Trophoblast cell (in vitro differentiated cells and primary cell): ENCODE results near the gene MRPL41.
"Not testable (repeated sequence)": the region's sequence is repeated elsewhere in the genome, so short reads cannot be mapped to it uniquely, and the experiment has no call there.

Experiments used
- DNase-seq, 2 donors: peaks; one replicate each; pipeline ENCODE4 v3.0.0-alpha.2; 2016
- H2AFZ ChIP-seq: 2 replicates; pipeline ENCODE4 v1.6.1; 2013; ENCODE audit warnings: low read length, moderate library complexity, mild to moderate bottlenecking; ENCODE audit not compliant: insufficient read depth, poor library complexity
- H2AK5ac ChIP-seq: 2 replicates; pipeline ENCODE4 v1.6.1; 2013; ENCODE audit warnings: mild to moderate bottlenecking, low read length
- H2BK120ac ChIP-seq: 2 replicates; pipeline ENCODE4 v1.6.1; 2013; ENCODE audit warnings: low read length, mild to moderate bottlenecking, moderate library complexity; ENCODE audit not compliant: insufficient read depth, poor library complexity
- H2BK12ac ChIP-seq: 2 replicates; pipeline ENCODE4 v1.6.1; 2013; ENCODE audit warnings: mild to moderate bottlenecking, low read length, moderate library complexity
- H2BK5ac ChIP-seq: 2 replicates; pipeline ENCODE4 v1.6.1; 2013; ENCODE audit warnings: low read length, low read depth, moderate library complexity, mild to moderate bottlenecking; ENCODE audit not compliant: poor library complexity
- H3K14ac ChIP-seq: 2 replicates; pipeline ENCODE4 v1.6.1; 2013; ENCODE audit warnings: mild to moderate bottlenecking, low read length
- H3K18ac ChIP-seq: 2 replicates; pipeline ENCODE4 v1.6.1; 2013; ENCODE audit warnings: mild to moderate bottlenecking, low read length
- H3K23ac ChIP-seq: 2 replicates; pipeline ENCODE4 v1.6.1; 2013; ENCODE audit warnings: low read length
- H3K27ac ChIP-seq: 2 replicates; pipeline ENCODE4 v1.5.1; 2013; ENCODE audit warnings: low read depth, mild to moderate bottlenecking, inconsistent platforms, low read length, moderate library complexity
- H3K27me3 ChIP-seq: 2 replicates; pipeline ENCODE4 v1.6.1; 2013; ENCODE audit warnings: inconsistent platforms, mild to moderate bottlenecking, low read length, moderate library complexity; ENCODE audit not compliant: insufficient read depth
- H3K36me3 ChIP-seq, 2 experiments: 1 replicate in 1 of 2; 2 replicates in 1 of 2; pipeline ENCODE4 v1.6.1; 2013; ENCODE audit warnings: low read length in 2 of 2, mild to moderate bottlenecking in 2 of 2, moderate library complexity in 1 of 2; ENCODE audit not compliant: insufficient read depth in 2 of 2, control insufficient read depth in 1 of 2
- H3K4ac ChIP-seq: 2 replicates; pipeline ENCODE4 v1.6.1; 2013; ENCODE audit warnings: low read depth, mild to moderate bottlenecking, low read length, moderate library complexity
- H3K4me1 ChIP-seq, 2 experiments: 1 replicate in 1 of 2; 2 replicates in 1 of 2; pipeline ENCODE4 v1.6.1; 2013; ENCODE audit warnings: low read length in 2 of 2, mild to moderate bottlenecking in 2 of 2, moderate library complexity in 1 of 2; ENCODE audit not compliant: insufficient read depth in 2 of 2, control insufficient read depth in 1 of 2
- H3K4me2 ChIP-seq: 2 replicates; pipeline ENCODE4 v1.6.1; 2013; ENCODE audit warnings: inconsistent platforms, mild to moderate bottlenecking, low read length, moderate library complexity
- H3K4me3 ChIP-seq: 2 replicates; pipeline ENCODE4 v1.5.1; 2013; ENCODE audit warnings: mild to moderate bottlenecking, low read depth, low read length, inconsistent platforms
- H3K79me1 ChIP-seq: one replicate; pipeline ENCODE4 v1.6.1; 2013; ENCODE audit warnings: low read length
- H3K79me2 ChIP-seq: 2 replicates; pipeline ENCODE4 v1.6.1; 2013; ENCODE audit warnings: low read length, mild to moderate bottlenecking; ENCODE audit not compliant: control insufficient read depth, insufficient read depth, poor library complexity
- H3K9ac ChIP-seq: 2 replicates; pipeline ENCODE4 v1.6.1; 2013; ENCODE audit warnings: mild to moderate bottlenecking, low read length
- H3K9me3 ChIP-seq: 2 replicates; pipeline ENCODE4 v1.6.1; 2013; ENCODE audit warnings: low read depth, mild to moderate bottlenecking, control low read depth, inconsistent platforms, low read length; ENCODE audit not compliant: insufficient read depth
- H4K12ac ChIP-seq: 2 replicates; pipeline ENCODE4 v1.6.1; 2013; ENCODE audit warnings: low read depth, mild to moderate bottlenecking, low read length, moderate library complexity
- H4K8ac ChIP-seq: 2 replicates; pipeline ENCODE4 v1.6.1; 2013; ENCODE audit warnings: low read depth, mild to moderate bottlenecking, low read length, moderate library complexity
- H4K91ac ChIP-seq: one replicate; pipeline ENCODE4 v1.6.1; 2013; ENCODE audit warnings: low read depth, mild to moderate bottlenecking, low read length, moderate library complexity
- WGBS: extraction: QIAGEN DNeasy Blood & Tissue Kit; methylation state at CpG from one replicate; pipeline ENCODE4 v1.1.7; 2013; ENCODE audit warnings: missing lambda C conversion rate; ENCODE audit not compliant: insufficient read length, insufficient coverage; ENCODE audit errors: extremely low coverage; 5-methylcytosine and 5-hydroxymethylcytosine counted together

The MRPL41 gene

DNA sequence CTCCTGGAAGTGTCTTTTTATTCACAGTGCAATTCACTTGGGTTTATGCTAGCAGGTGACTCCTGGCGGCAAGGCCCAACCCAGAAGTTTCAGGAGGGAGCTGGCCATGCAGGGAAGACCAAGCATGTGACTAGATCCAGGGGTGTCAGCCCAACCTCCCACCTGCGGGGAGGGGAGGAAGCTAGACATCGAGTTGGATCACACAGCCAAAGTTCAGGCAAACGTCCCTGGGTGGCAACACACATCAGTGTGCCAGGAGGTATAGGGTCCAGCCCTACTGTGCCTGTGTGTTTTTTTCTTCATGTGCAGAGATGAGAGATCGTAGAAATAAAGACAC lies 26.7 kb upstream of the MRPL41 start:
- Histone ChIP-seq H3K27ac (no peak overlapping the region), H3K36me3 (no peaks in the 10 kb centered on the region), H3K27me3 (no peaks in the 10 kb centered on the region), H3K9ac (peak overlapping the region; percentile 22), H3K23ac (no peak overlapping the region), H2AK5ac (no peak overlapping the region), H3K4me1 (no peaks in the 10 kb centered on the region), H2BK5ac (no peak overlapping the region), H3K4me2 (no peak overlapping the region), H4K91ac (no peak overlapping the region), H2AFZ (no peak overlapping the region), H3K79me1 (no peaks in the 10 kb centered on the region), H3K14ac (no peak overlapping the region), H2BK120ac (no peak overlapping the region), H3K4me3 (no peak overlapping the region), H4K12ac (no peak overlapping the region), H4K8ac (no peak overlapping the region), H2BK12ac (no peak overlapping the region), H3K18ac (no peak overlapping the region), H3K9me3 (peaks cover 2% of the 10 kb centered on the region), H3K4ac (no peak overlapping the region), H3K79me2 (no peaks in the 10 kb centered on the region)
- no peak for DNase-seq
- WGBS: no CpG with 5 or more reads among the region's 5 CpGs

DNA sequence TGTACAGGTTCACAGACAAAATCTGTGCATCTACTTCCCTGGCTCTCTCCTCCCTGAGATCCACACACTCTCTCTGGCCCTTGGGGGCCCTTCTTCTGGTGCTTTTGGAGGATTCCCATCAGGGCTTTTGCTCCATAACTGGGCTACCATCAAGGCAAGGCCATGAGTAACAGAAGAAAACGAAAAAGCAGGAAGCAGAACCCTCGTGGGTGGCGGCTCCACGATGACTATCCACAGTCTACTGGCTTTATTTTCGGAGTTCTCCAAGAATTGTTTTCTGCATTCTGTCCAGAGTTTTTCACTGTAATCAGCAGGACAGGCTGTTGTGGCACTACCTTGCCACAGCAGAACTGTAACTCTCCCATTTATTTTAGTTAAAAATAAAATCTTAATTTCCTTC lies 21.3 kb upstream of the MRPL41 start:
- Histone ChIP-seq H2BK12ac (no peak overlapping the region), H2BK120ac (no peak overlapping the region), H4K8ac (no peak overlapping the region), H3K36me3 (no peaks in the 10 kb centered on the region), H3K27ac (no peak overlapping the region), H3K4me3 (no peak overlapping the region), H3K9ac (no peak overlapping the region), H3K9me3 (peaks cover 2% of the 10 kb centered on the region), H3K79me1 (no peaks in the 10 kb centered on the region), H4K12ac (no peak overlapping the region), H2BK5ac (no peak overlapping the region), H2AK5ac (no peak overlapping the region), H3K79me2 (no peaks in the 10 kb centered on the region), H3K14ac (no peak overlapping the region), H2AFZ (no peak overlapping the region), H3K4me1 (no peaks in the 10 kb centered on the region), H3K4ac (no peak overlapping the region), H3K18ac (no peak overlapping the region), H3K23ac (no peak overlapping the region), H4K91ac (no peak overlapping the region), H3K4me2 (no peak overlapping the region), H3K27me3 (no peaks in the 10 kb centered on the region)
- WGBS: no CpG with 5 or more reads among the region's 5 CpGs
- DNase-seq: no peak

DNA sequence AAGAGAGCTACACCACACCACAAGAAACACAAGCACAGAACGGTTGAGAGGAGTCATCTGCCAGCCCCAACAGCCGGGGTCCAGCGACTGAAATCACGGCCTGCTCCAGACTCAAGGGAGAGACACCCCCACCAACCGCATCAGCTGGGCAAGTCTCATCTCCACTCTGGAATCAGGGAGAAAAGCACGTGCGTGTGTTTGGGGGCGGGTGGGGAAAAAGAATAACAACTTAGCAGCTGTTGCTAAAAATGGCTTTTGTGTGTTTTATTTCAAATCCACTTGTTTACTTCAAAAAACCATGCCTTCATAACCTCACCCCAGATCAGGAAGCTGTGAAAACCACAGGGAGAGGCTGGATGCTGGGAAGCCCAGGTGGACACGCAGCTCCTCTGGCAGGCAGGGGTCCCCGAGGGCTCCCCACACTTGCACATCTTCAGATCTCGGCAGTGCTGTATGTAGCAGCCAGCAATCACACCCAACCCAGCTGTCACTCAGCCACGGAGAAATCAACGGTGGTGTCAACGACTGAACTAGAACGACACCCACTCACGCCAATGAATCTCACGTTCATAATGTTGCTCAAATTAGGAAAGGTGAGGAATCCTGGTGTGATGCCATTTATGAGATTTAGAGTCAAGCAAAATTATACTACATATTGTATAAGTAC lies 20.4 kb upstream of the MRPL41 start:
- H3K4me2 ChIP-seq: no peak overlapping the region
- no peak overlapping the region for H3K27ac ChIP-seq
- H3K36me3 ChIP-seq: no peaks in the 10 kb centered on the region
- H3K4me3 ChIP-seq: no peak overlapping the region
- H3K4ac ChIP-seq: no peak overlapping the region
- H3K79me2 ChIP-seq: no peaks in the 10 kb centered on the region
- H4K8ac ChIP-seq: no peak overlapping the region
- H3K4me1 ChIP-seq: no peaks in the 10 kb centered on the region
- no peak overlapping the region for H3K14ac ChIP-seq
- no peak overlapping the region for H4K12ac ChIP-seq
- H3K27me3 ChIP-seq: no peaks in the 10 kb centered on the region
- no peak overlapping the region for H3K18ac ChIP-seq
- no CpG with 5 or more reads among the region's 17 CpGs for WGBS
- H4K91ac ChIP-seq: no peak overlapping the region
- no peak overlapping the region for H2AK5ac ChIP-seq
- H2BK5ac ChIP-seq: no peak overlapping the region
- peaks cover 2% of the 10 kb centered on the region for H3K9me3 ChIP-seq
- H2BK12ac ChIP-seq: no peak overlapping the region
- no peak overlapping the region for H3K23ac ChIP-seq
- DNase-seq: no peak
- H2AFZ ChIP-seq: no peak overlapping the region
- H2BK120ac ChIP-seq: no peak overlapping the region
- H3K9ac ChIP-seq: no peak overlapping the region
- no peaks in the 10 kb centered on the region for H3K79me1 ChIP-seq

DNA sequence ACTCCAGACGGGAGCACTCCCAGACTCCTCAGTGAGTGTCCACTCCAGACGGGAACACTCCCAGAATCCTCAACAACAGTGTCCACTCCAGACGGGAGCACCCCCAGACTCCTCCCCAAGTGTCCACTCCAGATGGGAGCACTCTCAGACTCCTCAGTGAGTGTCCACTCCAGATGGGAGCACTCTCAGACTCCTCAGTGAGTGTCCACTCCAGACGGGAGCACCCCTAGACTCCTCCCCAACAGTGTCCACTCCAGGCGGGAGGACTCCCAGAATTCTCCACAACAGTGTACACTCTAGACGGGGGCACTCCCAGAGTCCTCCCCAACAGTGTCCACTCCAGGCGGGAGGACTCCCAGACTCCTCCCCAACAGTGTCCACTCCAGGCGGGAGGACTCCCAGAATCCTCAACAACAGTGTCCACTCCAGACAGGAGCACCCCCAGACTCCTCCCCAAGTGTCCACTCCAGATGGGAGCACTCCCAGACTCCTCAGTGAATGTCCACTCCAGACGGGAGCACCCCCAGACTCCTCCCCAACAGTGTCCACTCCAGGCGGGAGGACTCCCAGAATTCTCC lies 18.7 kb upstream of the MRPL41 start:
- not testable (repeated sequence) for H2AFZ ChIP-seq, H3K27ac ChIP-seq, H3K79me1 ChIP-seq, H3K4me3 ChIP-seq, H3K27me3 ChIP-seq, H2BK12ac ChIP-seq, H2AK5ac ChIP-seq, H3K4me1 ChIP-seq, DNase-seq, H4K12ac ChIP-seq, H3K4ac ChIP-seq, H4K8ac ChIP-seq, H3K79me2 ChIP-seq, H4K91ac ChIP-seq, H3K9ac ChIP-seq, H3K9me3 ChIP-seq, H3K36me3 ChIP-seq, H3K14ac ChIP-seq, H2BK5ac ChIP-seq, H3K18ac ChIP-seq, H3K4me2 ChIP-seq, H3K23ac ChIP-seq, H2BK120ac ChIP-seq
- no CpG with 5 or more reads among the region's 10 CpGs for WGBS
